Measurements from ENCODE around the gene ROM1. TPM values are rescaled to one million over a fixed set of nuclear protein-coding genes. Genes with fewer than 3 reads are reported as not detected.

Gene ROM1
- total and polyA plus RNA-seq, 2 experiments from 2014 or later, result 0.24 to 0.65 TPM

DNA sequence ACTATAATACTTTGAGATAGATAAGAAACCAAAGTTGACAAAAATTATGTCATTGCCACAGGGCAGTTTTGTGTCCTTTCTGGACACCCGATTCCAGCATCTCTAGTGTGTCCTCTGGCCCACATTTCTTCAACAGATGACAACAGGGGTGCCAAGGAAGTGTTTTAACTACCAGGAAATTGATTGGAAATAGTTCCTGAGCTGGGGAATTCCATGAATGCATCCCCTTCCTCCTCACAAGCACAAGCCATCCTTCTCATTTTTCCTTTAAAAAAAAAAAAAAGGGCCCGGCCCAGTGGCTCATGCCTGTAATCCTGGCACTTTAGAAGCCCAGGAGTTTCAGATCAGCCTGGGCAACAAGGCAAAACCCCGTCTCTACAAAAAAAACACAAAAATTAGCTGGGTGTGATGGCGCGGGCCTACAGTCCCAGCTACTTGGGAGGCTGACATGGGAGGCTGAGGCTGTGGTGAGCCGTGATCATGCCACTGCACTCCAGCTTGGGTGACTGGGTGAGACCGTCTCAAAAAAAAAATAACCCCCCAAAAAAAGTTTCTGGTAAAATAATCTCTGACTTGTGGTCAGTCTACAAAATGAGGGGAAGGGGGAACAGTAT is 9.5 kb downstream of the ROM1 start (continued):
- TF ChIP-seq, protein P1, sequence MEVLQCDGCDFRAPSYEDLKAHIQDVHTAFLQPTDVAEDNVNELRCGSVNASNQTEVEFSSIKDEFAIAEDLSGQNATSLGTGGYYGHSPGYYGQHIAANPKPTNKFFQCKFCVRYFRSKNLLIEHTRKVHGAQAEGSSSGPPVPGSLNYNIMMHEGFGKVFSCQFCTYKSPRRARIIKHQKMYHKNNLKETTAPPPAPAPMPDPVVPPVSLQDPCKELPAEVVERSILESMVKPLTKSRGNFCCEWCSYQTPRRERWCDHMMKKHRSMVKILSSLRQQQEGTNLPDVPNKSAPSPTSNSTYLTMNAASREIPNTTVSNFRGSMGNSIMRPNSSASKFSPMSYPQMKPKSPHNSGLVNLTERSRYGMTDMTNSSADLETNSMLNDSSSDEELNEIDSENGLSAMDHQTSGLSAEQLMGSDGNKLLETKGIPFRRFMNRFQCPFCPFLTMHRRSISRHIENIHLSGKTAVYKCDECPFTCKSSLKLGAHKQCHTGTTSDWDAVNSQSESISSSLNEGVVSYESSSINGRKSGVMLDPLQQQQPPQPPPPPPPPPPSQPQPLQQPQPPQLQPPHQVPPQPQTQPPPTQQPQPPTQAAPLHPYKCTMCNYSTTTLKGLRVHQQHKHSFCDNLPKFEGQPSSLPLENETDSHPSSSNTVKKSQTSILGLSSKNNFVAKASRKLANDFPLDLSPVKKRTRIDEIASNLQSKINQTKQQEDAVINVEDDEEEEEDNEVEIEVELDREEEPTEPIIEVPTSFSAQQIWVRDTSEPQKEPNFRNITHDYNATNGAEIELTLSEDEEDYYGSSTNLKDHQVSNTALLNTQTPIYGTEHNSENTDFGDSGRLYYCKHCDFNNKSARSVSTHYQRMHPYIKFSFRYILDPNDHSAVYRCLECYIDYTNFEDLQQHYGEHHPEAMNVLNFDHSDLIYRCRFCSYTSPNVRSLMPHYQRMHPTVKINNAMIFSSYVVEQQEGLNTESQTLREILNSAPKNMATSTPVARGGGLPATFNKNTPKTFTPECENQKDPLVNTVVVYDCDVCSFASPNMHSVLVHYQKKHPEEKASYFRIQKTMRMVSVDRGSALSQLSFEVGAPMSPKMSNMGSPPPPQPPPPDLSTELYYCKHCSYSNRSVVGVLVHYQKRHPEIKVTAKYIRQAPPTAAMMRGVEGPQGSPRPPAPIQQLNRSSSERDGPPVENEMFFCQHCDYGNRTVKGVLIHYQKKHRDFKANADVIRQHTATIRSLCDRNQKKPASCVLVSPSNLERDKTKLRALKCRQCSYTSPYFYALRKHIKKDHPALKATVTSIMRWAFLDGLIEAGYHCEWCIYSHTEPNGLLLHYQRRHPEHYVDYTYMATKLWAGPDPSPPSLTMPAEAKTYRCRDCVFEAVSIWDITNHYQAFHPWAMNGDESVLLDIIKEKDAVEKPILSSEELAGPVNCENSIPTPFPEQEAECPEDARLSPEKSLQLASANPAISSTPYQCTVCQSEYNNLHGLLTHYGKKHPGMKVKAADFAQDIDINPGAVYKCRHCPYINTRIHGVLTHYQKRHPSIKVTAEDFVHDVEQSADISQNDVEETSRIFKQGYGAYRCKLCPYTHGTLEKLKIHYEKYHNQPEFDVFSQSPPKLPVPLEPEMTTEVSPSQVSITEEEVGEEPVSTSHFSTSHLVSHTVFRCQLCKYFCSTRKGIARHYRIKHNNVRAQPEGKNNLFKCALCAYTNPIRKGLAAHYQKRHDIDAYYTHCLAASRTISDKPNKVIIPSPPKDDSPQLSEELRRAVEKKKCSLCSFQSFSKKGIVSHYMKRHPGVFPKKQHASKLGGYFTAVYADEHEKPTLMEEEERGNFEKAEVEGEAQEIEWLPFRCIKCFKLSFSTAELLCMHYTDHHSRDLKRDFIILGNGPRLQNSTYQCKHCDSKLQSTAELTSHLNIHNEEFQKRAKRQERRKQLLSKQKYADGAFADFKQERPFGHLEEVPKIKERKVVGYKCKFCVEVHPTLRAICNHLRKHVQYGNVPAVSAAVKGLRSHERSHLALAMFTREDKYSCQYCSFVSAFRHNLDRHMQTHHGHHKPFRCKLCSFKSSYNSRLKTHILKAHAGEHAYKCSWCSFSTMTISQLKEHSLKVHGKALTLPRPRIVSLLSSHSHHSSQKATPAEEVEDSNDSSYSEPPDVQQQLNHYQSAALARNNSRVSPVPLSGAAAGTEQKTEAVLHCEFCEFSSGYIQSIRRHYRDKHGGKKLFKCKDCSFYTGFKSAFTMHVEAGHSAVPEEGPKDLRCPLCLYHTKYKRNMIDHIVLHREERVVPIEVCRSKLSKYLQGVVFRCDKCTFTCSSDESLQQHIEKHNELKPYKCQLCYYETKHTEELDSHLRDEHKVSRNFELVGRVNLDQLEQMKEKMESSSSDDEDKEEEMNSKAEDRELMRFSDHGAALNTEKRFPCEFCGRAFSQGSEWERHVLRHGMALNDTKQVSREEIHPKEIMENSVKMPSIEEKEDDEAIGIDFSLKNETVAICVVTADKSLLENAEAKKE (CRISPR knock-in tag; IDR thresholded peaks at IDR 0.05), result no peak
- TF ChIP-seq POLR2AphosphoS5 (IDR thresholded peaks at IDR 0.05; ENCODE audit: low read depth), result no peak
- TF ChIP-seq, protein P2, sequence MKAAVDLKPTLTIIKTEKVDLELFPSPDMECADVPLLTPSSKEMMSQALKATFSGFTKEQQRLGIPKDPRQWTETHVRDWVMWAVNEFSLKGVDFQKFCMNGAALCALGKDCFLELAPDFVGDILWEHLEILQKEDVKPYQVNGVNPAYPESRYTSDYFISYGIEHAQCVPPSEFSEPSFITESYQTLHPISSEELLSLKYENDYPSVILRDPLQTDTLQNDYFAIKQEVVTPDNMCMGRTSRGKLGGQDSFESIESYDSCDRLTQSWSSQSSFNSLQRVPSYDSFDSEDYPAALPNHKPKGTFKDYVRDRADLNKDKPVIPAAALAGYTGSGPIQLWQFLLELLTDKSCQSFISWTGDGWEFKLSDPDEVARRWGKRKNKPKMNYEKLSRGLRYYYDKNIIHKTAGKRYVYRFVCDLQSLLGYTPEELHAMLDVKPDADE (IDR thresholded peaks at IDR 0.05), result no peak
- TF ChIP-seq NANOG (IDR thresholded peaks at IDR 0.05; ENCODE audit: borderline replicate concordance), result no peak
- TF ChIP-seq, protein P3, sequence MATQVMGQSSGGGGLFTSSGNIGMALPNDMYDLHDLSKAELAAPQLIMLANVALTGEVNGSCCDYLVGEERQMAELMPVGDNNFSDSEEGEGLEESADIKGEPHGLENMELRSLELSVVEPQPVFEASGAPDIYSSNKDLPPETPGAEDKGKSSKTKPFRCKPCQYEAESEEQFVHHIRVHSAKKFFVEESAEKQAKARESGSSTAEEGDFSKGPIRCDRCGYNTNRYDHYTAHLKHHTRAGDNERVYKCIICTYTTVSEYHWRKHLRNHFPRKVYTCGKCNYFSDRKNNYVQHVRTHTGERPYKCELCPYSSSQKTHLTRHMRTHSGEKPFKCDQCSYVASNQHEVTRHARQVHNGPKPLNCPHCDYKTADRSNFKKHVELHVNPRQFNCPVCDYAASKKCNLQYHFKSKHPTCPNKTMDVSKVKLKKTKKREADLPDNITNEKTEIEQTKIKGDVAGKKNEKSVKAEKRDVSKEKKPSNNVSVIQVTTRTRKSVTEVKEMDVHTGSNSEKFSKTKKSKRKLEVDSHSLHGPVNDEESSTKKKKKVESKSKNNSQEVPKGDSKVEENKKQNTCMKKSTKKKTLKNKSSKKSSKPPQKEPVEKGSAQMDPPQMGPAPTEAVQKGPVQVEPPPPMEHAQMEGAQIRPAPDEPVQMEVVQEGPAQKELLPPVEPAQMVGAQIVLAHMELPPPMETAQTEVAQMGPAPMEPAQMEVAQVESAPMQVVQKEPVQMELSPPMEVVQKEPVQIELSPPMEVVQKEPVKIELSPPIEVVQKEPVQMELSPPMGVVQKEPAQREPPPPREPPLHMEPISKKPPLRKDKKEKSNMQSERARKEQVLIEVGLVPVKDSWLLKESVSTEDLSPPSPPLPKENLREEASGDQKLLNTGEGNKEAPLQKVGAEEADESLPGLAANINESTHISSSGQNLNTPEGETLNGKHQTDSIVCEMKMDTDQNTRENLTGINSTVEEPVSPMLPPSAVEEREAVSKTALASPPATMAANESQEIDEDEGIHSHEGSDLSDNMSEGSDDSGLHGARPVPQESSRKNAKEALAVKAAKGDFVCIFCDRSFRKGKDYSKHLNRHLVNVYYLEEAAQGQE (IDR thresholded peaks at IDR 0.05; ENCODE audit: unreplicated experiment), result no peak
- TF ChIP-seq STAT1 (IDR thresholded peaks at IDR 0.05; ENCODE audit: unreplicated experiment), result no peak
- TF ChIP-seq EZH2phosphoT487 (IDR thresholded peaks at IDR 0.05; ENCODE audit: unreplicated experiment), result no peak
- TF ChIP-seq JUNB (IDR thresholded peaks at IDR 0.05; ENCODE audit: unreplicated experiment), result no peak
- TF ChIP-seq CREB1 (CRISPR knock-in tag; IDR thresholded peaks at IDR 0.05; ENCODE audit: low read depth), result no peak
- no peak for TF ChIP-seq ZNF114 (CRISPR knock-in tag; IDR thresholded peaks at IDR 0.05)

All from GM23338 (cell line).